ENCODE data around the gene NAALADL2. TPM values are rescaled to one million over a fixed set of nuclear protein-coding genes. Genes with fewer than 3 reads are reported as not detected.

The NAALADL2 gene
- total and polyA plus RNA-seq, 3 donors from 2014 or later = 5.4 to 15.6 (median 6.0) TPM

GRCh38 chr3:175546115-175546514 is 687.0 kb downstream of the NAALADL2 start:
- Histone ChIP-seq H3K36me3 (ENCODE audit: low read depth, missing control alignments) (no peaks in the 10 kb centered on the region), H3K27me3 (no peaks in the 10 kb centered on the region), H3K4me3 (no peak overlapping the region), H3K4me1 (no peaks in the 10 kb centered on the region), H3K27ac (no peak overlapping the region), H3K9me3 (no peaks in the 10 kb centered on the region)
- DNase-seq = no peak
- no peak for TF ChIP-seq CTCF (IDR thresholded peaks at IDR 0.05)
- no peak for TF ChIP-seq POLR2A (IDR thresholded peaks at IDR 0.05)
- 95 to 99% methylated on average over 4 of the region's 4 CpGs for WGBS, 2 donors
- intact Hi-C loops (cut with DNase I; ENCODE audit: low total_unique reads) = no loop called here

- DNase-seq = no peak
- Histone ChIP-seq H3K27ac (no peak overlapping the region), H3K4me3 (no peak overlapping the region), H3K36me3 (ENCODE audit: low read depth, missing control alignments) (no peaks in the 10 kb centered on the region), H3K9me3 (no peaks in the 10 kb centered on the region), H3K27me3 (no peaks in the 10 kb centered on the region), H3K4me1 (no peaks in the 10 kb centered on the region)
- WGBS, 2 donors = 68 to 98% methylated on average over 1 of the region's 1 CpG
- intact Hi-C loops (cut with DNase I; ENCODE audit: low total_unique reads) = no loop called here
- TF ChIP-seq POLR2A (IDR thresholded peaks at IDR 0.05) = no peak
- TF ChIP-seq CTCF (IDR thresholded peaks at IDR 0.05) = no peak
Measured at GRCh38 chr3:175552929-175553328, 693.8 kb downstream of the NAALADL2 start.

GRCh38 chr3:175554801-175555200 is 695.7 kb downstream of the NAALADL2 start:
- intact Hi-C loops (cut with DNase I; ENCODE audit: low total_unique reads) = no loop called here
- TF ChIP-seq POLR2A (IDR thresholded peaks at IDR 0.05) (no peak), CTCF (IDR thresholded peaks at IDR 0.05) (no peak)
- Histone ChIP-seq H3K4me1 (no peaks in the 10 kb centered on the region), H3K27me3 (no peaks in the 10 kb centered on the region), H3K27ac (no peak overlapping the region), H3K9me3 (no peaks in the 10 kb centered on the region), H3K4me3 (no peak overlapping the region), H3K36me3 (ENCODE audit: low read depth, missing control alignments) (no peaks in the 10 kb centered on the region)
- no peak for DNase-seq

GRCh38 chr3:175558261-175558660 is 699.1 kb downstream of the NAALADL2 start:
- H3K4me1 ChIP-seq = no peaks in the 10 kb centered on the region
- no peaks in the 10 kb centered on the region for H3K9me3 ChIP-seq
- WGBS, 2 donors = 83 to 90% methylated on average over 1 of the region's 1 CpG
- DNase-seq = no peak
- no peaks in the 10 kb centered on the region for H3K36me3 ChIP-seq (ENCODE audit: low read depth, missing control alignments)
- peak overlapping the region in 1 of 2 donors; percentile 3 for H3K4me3 ChIP-seq
- no peaks in the 10 kb centered on the region for H3K27me3 ChIP-seq
- TF ChIP-seq POLR2A (IDR thresholded peaks at IDR 0.05) (no peak), CTCF (IDR thresholded peaks at IDR 0.05) (no peak)
- intact Hi-C loops (cut with DNase I; ENCODE audit: low total_unique reads) = no loop called here
- H3K27ac ChIP-seq = no peak overlapping the region

- H3K27ac ChIP-seq = no peak overlapping the region
- H3K36me3 ChIP-seq (ENCODE audit: low read depth, missing control alignments) = no peaks in the 10 kb centered on the region
- no peak overlapping the region for H3K4me3 ChIP-seq
- intact Hi-C loops (cut with DNase I; ENCODE audit: low total_unique reads) = no loop called here
- H3K9me3 ChIP-seq = no peaks in the 10 kb centered on the region
- no peaks in the 10 kb centered on the region for H3K27me3 ChIP-seq
- H3K4me1 ChIP-seq = no peaks in the 10 kb centered on the region
- DNase-seq = no peak
- TF ChIP-seq CTCF (IDR thresholded peaks at IDR 0.05) = no peak
- no peak for TF ChIP-seq POLR2A (IDR thresholded peaks at IDR 0.05)
Measured at GRCh38 chr3:175564363-175564762, 705.2 kb downstream of the NAALADL2 start.
